OCI-LY7 (cell line): ENCODE measurements around the gene UVRAG. TPM values are rescaled to one million over a fixed set of nuclear protein-coding genes. Genes with fewer than 3 reads are reported as not detected.

Source experiments
- BruUV-seq: library from RNA; stranded (reverse); fragments of 400-500 nt; replicated peaks from 2 replicates; lab custom pipeline; 2021; lab: Mats Ljungman, UMichigan
- CTCF ChIA-PET: fragments of 300-600 bp; sonication (Branson Sonifier 250); formaldehyde crosslinking; loops from one replicate; lab custom pipeline; 2022; ENCODE audit warnings: antibody characterized with exemption; ENCODE audit not compliant: unreplicated experiment; lab: Charles Lee
- POLR2A ChIA-PET: fragments of 300-600 bp; sonication (Branson Sonifier 250); formaldehyde crosslinking; loops from one replicate; lab custom pipeline; 2022; ENCODE audit warnings: antibody characterized with exemption; lab: Charles Lee
- DNase-seq: peaks from one replicate; pipeline ENCODE4 v3.0.0-alpha.2; 2015; ENCODE audit warnings: low spot score
- H2AFZ ChIP-seq: fragments of 200-600 bp; sonication (generic), shearing (Covaris generic); 2 replicates; pipeline ENCODE4 v1.6.1; 2014; ENCODE audit warnings: mild to moderate bottlenecking, antibody characterized with exemption, low read length, moderate library complexity
- H3K27ac ChIP-seq: fragments of 200-600 bp; sonication (generic); 2 replicates; pipeline ENCODE4 v1.5.1; 2014; ENCODE audit warnings: mixed run types, low read depth, mild to moderate bottlenecking, moderate library complexity, low read length, inconsistent platforms; ENCODE audit not compliant: poor library complexity, severe bottlenecking
- H3K36me3 ChIP-seq: fragments of 200-600 bp; sonication (generic); 2 replicates; pipeline ENCODE4 v1.6.1; 2014; ENCODE audit warnings: mild to moderate bottlenecking, antibody characterized with exemption, low read length, moderate library complexity, mixed read lengths; ENCODE audit not compliant: insufficient read depth
- H3K4me1 ChIP-seq: fragments of 200-600 bp; sonication (generic); 2 replicates; pipeline ENCODE4 v1.5.1; 2014; ENCODE audit warnings: mild to moderate bottlenecking, low read length; ENCODE audit not compliant: insufficient read depth, poor library complexity, severe bottlenecking
- H3K4me2 ChIP-seq: fragments of 200-600 bp; sonication (generic); 2 replicates; pipeline ENCODE4 v1.6.1; 2014; ENCODE audit warnings: mild to moderate bottlenecking, low read length
- H3K4me3 ChIP-seq: fragments of 200-600 bp; sonication (generic); 2 replicates; pipeline ENCODE4 v1.5.1; 2014; ENCODE audit warnings: mild to moderate bottlenecking, low read depth, low read length; ENCODE audit not compliant: poor library complexity, severe bottlenecking
- H3K79me2 ChIP-seq: fragments of 200-600 bp; sonication (generic); 2 replicates; pipeline ENCODE4 v1.6.1; 2016; ENCODE audit warnings: low read depth, mild to moderate bottlenecking, low read length, moderate library complexity, mixed read lengths; ENCODE audit not compliant: insufficient read depth
- H3K9me2 ChIP-seq: fragments of 200-600 bp; sonication (generic); 2 replicates; pipeline ENCODE4 v1.6.1; 2016; ENCODE audit warnings: mild to moderate bottlenecking, low read length, mixed read lengths; ENCODE audit not compliant: insufficient read depth
- H3K9me3 ChIP-seq: fragments of 200-600 bp; sonication (generic); 2 replicates; pipeline ENCODE4 v1.6.1; 2014; ENCODE audit warnings: mild to moderate bottlenecking, mixed run types, low read length, mixed read lengths
- H4K20me1 ChIP-seq: fragments of 200-600 bp; sonication (generic); 2 replicates; pipeline ENCODE4 v1.6.1; 2014; ENCODE audit warnings: mild to moderate bottlenecking, antibody characterized with exemption, low read length, moderate library complexity, mixed read lengths; ENCODE audit not compliant: insufficient read depth
- EZH2phosphoT487 ChIP-seq: fragments of 200-600 bp; sonication (generic); IDR thresholded peaks from 2 replicates; pipeline ENCODE4 v1.6.1; 2018; ENCODE audit warnings: low read depth, borderline replicate concordance, mild to moderate bottlenecking, mixed run types, antibody characterized with exemption, low read length, moderate library complexity, mixed read lengths
- intact Hi-C: fragments of 100-400 bp; cut with micrococcal nuclease; formaldehyde crosslinking; loops from one replicate; pipeline ENCODE4 v1.10.0; 2022; ENCODE audit not compliant: unreplicated experiment
- total RNA-seq, 2 experiments: library from RNA; depleted of rRNA in 1 of 2; stranded (reverse); fragments of >200 nt in 1 of 2; shearing (Covaris generic) in 1 of 2; gene quantifications; 2 replicates each; pipeline ENCODE4 v1.2.3, GENCODE V29; 2014 to 2022
- TF ChIP-seq, protein P1 (sequence below): fragments of 200-600 bp; sonication (generic); conservative IDR thresholded peaks from 2 replicates; pipeline ENCODE4 v1.5.1; 2014; ENCODE audit warnings: mild to moderate bottlenecking, antibody characterized with exemption, low read length, moderate library complexity, mixed read lengths

UVRAG gene
- total RNA-seq, 2 experiments from 2014 or later, result 43.7 to 73.3 TPM

DNA sequence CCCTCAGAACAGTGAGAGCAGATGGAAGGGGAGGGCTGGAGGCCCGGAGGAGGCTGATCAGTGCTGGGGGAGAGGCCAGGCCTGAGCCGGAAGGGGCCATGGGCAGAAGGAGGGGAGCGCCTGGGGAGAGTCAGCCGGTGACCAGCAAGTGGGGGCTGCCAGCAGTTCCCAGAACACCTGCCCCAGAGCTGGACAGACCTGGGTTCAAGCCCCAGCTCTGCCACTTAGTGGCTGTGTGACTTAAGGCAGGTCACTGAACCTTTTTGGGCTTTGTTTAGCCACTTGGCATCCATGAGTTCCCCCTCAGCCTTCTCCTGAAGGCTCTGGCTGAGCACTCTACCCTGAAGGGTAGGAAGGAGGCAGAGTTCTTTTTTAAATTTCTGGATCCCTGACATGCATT is 373.9 kb downstream of the UVRAG start:
- Histone ChIP-seq H3K9me3 (no peaks in the 10 kb centered on the region), H3K27ac (no peak overlapping the region), H3K79me2 (no peaks in the 10 kb centered on the region), H3K9me2 (no peaks in the 10 kb centered on the region), H2AFZ (no peak overlapping the region), H3K4me3 (no peak overlapping the region), H3K36me3 (no peaks in the 10 kb centered on the region), H4K20me1 (no peaks in the 10 kb centered on the region), H3K4me1 (no peaks in the 10 kb centered on the region), H3K4me2 (no peak overlapping the region)
- no peak for TF ChIP-seq EZH2phosphoT487
- TF ChIP-seq, protein P1, sequence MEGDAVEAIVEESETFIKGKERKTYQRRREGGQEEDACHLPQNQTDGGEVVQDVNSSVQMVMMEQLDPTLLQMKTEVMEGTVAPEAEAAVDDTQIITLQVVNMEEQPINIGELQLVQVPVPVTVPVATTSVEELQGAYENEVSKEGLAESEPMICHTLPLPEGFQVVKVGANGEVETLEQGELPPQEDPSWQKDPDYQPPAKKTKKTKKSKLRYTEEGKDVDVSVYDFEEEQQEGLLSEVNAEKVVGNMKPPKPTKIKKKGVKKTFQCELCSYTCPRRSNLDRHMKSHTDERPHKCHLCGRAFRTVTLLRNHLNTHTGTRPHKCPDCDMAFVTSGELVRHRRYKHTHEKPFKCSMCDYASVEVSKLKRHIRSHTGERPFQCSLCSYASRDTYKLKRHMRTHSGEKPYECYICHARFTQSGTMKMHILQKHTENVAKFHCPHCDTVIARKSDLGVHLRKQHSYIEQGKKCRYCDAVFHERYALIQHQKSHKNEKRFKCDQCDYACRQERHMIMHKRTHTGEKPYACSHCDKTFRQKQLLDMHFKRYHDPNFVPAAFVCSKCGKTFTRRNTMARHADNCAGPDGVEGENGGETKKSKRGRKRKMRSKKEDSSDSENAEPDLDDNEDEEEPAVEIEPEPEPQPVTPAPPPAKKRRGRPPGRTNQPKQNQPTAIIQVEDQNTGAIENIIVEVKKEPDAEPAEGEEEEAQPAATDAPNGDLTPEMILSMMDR, result no peak
- no TSS peak for BruUV-seq
- ChIA-PET POLR2A (no interaction called here), CTCF (no interaction called here)
- intact Hi-C loops, result no loop called here
- no peak for DNase-seq

DNA sequence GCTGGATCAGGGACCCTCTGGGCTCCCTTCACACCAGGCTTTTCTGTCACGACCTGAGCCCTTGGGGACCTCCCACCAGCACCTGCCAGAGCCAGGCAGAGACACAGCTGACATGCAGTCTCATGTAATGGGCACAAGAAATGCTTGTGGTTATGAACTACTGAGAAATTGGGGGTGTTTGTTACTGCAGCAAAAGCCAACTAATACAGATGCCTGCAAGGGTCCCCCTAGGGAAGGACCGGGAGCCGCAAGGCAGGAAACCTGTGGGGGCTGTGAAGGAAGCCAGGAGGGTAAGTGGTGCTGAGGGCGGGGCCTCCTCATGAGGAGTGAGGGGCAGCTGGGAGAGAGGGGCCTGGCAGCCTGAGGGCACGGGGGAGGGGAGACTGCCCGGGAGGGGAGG is 374.7 kb downstream of the UVRAG start:
- BruUV-seq, result no TSS peak
- no peaks in the 10 kb centered on the region for H3K79me2 ChIP-seq
- POLR2A ChIA-PET, result no interaction called here

GRCh38 chr11:76190376-76190775 is 375.4 kb downstream of the UVRAG start:
- POLR2A ChIA-PET, result no interaction called here
- Histone ChIP-seq H3K36me3 (no peaks in the 10 kb centered on the region), H3K27ac (no peak overlapping the region), H2AFZ (no peak overlapping the region), H3K9me2 (no peaks in the 10 kb centered on the region), H3K79me2 (no peaks in the 10 kb centered on the region), H3K4me1 (no peaks in the 10 kb centered on the region), H3K9me3 (no peaks in the 10 kb centered on the region), H3K4me2 (no peak overlapping the region), H4K20me1 (no peaks in the 10 kb centered on the region), H3K4me3 (no peak overlapping the region)
- BruUV-seq, result no TSS peak
- DNase-seq, result no peak
- TF ChIP-seq, protein P1, result no peak
- no peak for TF ChIP-seq EZH2phosphoT487
- intact Hi-C loops, result loop anchor here (5.0 kb wide), 1 partner anchor 297 kb away; no protein-coding TSS in a partner anchor
- CTCF ChIA-PET, result no interaction called here

More for the DNA sequence above, 374.7 kb downstream of the UVRAG start:
- no peak overlapping the region for H3K27ac ChIP-seq
- no peaks in the 10 kb centered on the region for H3K4me1 ChIP-seq
- TF ChIP-seq, protein P1, result no peak
- no peak for TF ChIP-seq EZH2phosphoT487
- H3K4me3 ChIP-seq, result no peak overlapping the region
- H3K9me2 ChIP-seq, result no peaks in the 10 kb centered on the region
- no peak overlapping the region for H2AFZ ChIP-seq
- no peaks in the 10 kb centered on the region for H3K9me3 ChIP-seq
- CTCF ChIA-PET, result interaction anchor here (0.6 kb wide), 1 partner anchor 72 kb away, joined by 6 read pairs; no protein-coding TSS in a partner anchor
- no peak for DNase-seq
- no peaks in the 10 kb centered on the region for H3K36me3 ChIP-seq
- no peaks in the 10 kb centered on the region for H4K20me1 ChIP-seq
- no peak overlapping the region for H3K4me2 ChIP-seq
- intact Hi-C loops, result loop anchor here (5.0 kb wide), 1 partner anchor 298 kb away; no protein-coding TSS in a partner anchor
